GM12891 (cell line): ENCODE results near the gene IER5.

ENCODE experiments used
- DNase-seq: peaks from one replicate; pipeline ENCODE4 v3.0.0; 2011; ENCODE audit warnings: low spot score; ENCODE audit not compliant: insufficient read length
- FAIRE-seq: peaks from 2 replicates; lab custom pipeline; 2011; peaks lifted over from hg19 to GRCh38; lab: Jason Lieb, UNC
- PAX5 ChIP-seq: IDR thresholded peaks from 2 replicates; pipeline ENCODE4 v1.6.1; 2011; ENCODE audit warnings: low read length, moderate library complexity, mild to moderate bottlenecking; ENCODE audit not compliant: insufficient read depth, severe bottlenecking
- POLR2A ChIP-seq: IDR thresholded peaks from 2 replicates; pipeline ENCODE4 v1.6.1; 2011; ENCODE audit warnings: low read depth, low read length, control low read depth
- POLR2AphosphoS5 ChIP-seq: IDR thresholded peaks from 2 replicates; pipeline ENCODE4 v1.6.1; 2011; ENCODE audit warnings: low read depth, low read length, control low read depth
- POU2F2 ChIP-seq: IDR thresholded peaks from 2 replicates; pipeline ENCODE4 v1.6.1; 2011; ENCODE audit warnings: low read depth, mild to moderate bottlenecking, control low read depth, low read length, moderate library complexity
- SPI1 ChIP-seq: IDR thresholded peaks from 2 replicates; pipeline ENCODE4 v1.6.1; 2011; ENCODE audit warnings: low read depth, low read length, control low read depth
- TAF1 ChIP-seq: IDR thresholded peaks from 2 replicates; pipeline ENCODE4 v1.6.1; 2011; ENCODE audit warnings: low read depth, low read length, control low read depth

IER5 gene

DNA sequence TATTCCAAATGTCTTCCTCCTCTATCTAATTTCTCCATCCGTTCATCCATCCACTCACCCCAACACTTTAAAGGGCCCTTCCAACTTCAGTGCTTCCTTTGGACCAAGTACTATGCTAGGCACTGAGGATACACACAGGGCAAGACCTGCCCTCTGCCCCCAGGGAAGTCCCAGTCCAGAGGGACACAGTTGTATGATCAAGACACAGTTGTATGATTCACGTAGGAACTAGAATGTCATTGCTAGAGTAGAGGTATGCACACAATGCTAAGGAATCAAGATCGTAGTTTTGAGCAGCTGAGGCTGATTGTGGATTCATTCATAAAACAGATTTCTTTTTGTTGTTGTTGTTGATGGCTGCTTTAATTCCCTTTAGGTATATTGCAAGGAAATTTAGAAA is 11.6 kb upstream of the IER5 start:
- DNase-seq (no peak), FAIRE-seq (no peak)
- TF ChIP-seq POU2F2: no peak
- no peak for TF ChIP-seq TAF1
- TF ChIP-seq SPI1: no peak
- no peak for TF ChIP-seq PAX5

DNA sequence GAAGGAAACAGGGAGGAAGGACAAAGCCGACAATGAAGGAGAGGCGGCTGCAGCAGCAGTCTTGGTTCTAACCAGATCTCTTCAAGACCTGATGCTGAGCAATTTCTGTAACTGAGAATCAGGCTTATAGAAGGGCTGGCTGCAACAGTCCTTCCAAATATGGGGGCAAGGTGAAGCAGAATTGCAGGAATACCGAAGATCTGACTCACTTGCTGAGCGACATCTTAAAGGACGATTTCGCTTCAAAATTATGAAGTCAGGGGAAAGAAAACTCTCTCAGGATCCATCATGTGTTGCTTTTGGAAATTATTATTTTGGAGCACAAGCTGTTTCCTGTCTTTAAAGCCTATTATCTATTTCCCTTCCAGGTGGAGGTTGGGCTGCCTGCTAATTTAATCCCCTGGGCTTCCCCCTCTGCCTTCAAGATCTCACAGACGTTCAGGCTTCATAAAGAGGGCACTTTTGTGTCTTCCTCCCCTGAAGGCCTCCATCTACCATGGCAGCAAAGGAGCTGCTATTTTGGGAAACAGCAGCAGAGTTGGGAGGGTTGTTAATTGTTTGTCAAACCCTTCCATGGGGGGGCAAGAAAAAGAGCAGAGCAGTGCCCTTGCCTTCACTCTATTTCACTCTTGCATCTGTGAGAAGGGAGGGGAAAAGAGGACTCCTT is 10.8 kb upstream of the IER5 start:
- FAIRE-seq (no peak), DNase-seq (no peak)
- TF ChIP-seq PAX5 (no peak), POLR2A (no peak), TAF1 (no peak), POU2F2 (no peak), SPI1 (no peak), POLR2AphosphoS5 (no peak)

DNA sequence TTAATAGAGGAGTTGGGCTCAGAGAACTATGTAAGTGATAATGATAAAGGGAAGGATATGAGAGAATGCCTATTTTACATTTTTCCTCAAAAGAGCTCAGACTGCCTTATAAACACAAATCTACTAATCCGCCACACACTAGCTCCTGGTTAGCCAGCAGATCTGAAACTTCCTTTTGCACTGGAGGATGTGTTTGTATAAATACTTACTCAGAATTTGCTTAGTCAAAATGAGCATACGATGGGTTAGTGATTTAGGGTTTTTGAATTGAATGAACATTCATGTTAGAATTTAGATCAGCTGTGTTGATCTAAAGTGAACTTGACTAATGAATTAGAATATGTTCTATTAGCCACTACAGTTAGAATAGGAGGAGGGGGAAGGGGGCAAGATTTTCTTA is 9.1 kb upstream of the IER5 start:
- TF ChIP-seq TAF1 (no peak), SPI1 (no peak), PAX5 (no peak), POU2F2 (no peak), POLR2A (no peak), POLR2AphosphoS5 (no peak)
- FAIRE-seq: peak; percentile 9
- no peak for DNase-seq

DNA sequence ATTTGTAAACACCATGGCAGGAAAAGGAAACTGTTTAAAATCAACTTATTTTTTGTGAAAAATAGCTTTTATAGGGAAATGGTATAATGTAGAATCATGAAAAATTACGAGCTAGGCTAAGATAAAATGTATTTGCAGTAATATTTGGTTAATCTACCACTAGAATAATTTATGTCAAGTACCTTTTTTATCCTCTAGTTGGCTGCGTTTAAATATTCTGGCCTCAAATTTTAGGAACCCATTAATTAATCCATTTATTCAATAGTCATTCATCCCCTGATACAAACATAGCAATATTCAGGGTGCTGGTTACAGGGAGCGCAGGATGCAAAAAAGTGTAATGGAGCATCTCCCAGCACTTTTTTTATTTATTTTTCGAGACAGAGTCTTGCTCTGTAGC is 8.6 kb upstream of the IER5 start:
- DNase-seq (no peak), FAIRE-seq (no peak)
- TF ChIP-seq TAF1 (no peak), SPI1 (no peak), PAX5 (no peak), POLR2AphosphoS5 (no peak), POU2F2 (no peak), POLR2A (no peak)

DNA sequence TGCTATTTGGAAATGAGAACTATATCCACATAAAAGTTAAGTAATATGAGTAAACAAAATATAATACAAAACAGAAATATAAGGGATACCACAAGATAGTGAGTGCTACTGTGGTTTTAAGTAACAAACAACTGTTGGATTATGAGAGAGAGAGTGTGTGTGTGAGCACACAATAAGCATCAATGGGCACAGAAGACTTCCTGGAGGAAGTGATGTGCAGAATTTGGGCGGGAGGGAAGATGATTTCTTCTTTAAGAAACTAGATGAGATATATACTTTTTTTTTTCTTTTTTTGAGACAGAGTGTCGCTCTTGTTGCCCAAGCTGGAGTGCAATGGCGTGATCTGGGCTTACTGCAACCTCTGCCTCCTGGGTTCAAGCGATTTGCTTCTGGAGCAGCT is 7.9 kb upstream of the IER5 start:
- FAIRE-seq: no peak
- TF ChIP-seq PAX5: no peak
- no peak for TF ChIP-seq POU2F2
- no peak for TF ChIP-seq POLR2A
- TF ChIP-seq TAF1: no peak
- no peak for TF ChIP-seq SPI1
- TF ChIP-seq POLR2AphosphoS5: no peak
- DNase-seq: no peak

DNA sequence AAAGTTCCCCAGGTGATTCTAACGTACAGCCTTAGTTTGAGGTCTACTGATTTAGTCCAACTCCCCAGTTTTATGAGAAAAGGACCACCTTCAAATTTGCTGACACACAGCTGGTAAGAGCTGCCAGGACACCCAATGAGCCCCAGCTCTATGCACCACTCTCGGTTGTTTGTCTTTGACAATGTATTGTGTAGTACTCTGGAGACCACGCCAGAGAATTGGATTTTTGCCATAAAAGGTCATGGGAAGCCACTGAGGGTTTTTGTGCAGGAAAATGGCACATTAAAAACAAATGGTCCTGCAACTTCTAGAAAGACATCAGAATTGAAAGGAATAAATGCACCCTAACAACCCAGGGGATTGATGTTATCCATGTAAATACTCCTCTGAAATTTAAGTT is 7.1 kb upstream of the IER5 start:
- DNase-seq (no peak), FAIRE-seq (no peak)
- no peak for TF ChIP-seq SPI1
- TF ChIP-seq POLR2A: no peak
- TF ChIP-seq PAX5: no peak

DNA sequence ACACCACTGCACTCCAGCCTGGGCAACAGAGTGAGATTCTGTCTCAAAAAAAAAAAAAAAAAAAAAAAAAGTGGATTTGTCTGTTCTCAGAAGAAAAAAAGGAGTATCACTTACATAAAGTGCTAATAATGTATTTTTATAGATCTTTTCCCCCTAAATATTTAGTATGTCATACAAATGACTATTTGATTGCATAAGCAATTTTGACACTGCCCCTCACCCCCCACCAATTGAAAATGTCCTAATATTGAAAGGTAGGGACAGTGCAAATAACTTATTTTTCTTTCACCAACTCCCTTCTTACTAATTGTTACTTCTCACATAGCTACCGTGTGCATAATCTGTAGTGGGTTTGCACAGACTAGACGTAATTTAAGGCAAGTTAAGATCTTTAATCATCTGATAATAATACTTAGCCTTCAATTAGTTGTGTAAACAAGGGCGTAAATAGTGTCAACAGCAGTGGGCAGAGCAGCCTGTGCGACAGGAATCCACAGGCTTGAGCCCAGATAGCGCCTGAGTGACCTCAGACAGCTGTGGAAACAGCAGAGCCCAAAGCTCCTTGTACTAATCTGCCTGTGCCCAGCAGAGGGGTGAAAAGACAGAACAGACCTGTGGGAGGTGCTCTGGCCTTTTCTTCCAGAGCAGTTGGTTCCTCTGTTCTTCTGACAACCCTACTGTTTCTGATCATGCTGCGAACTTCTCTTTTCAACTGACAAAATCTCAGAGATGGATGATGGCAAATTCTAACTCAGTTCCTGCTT is 4.5 kb upstream of the IER5 start:
- peak; percentile 86 for FAIRE-seq
- 0 out of 2 replicates have a peak, but pooled peaks have one; percentile 57 for TF ChIP-seq POU2F2
- TF ChIP-seq SPI1: 0 out of 2 replicates have a peak, but pooled peaks have one; percentile 21
- TF ChIP-seq POLR2AphosphoS5: no peak
- no peak for DNase-seq

DNA sequence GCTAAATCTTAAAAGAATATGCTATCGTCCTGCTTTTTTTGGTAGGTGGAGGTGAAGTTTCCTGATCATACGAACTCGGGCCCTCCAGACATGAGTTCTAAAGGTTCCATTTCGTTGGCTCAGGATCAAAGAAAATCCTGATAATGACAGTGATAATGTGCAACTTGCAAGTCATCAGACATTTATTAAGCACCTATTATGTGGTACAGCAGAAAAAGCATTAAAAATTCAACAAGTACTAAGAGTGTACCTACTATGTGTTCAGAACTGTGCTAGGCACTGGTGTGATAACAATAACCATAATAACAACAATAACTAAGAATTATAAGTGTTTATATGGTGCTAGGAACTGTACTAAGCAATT is 3.9 kb upstream of the IER5 start:
- TF ChIP-seq SPI1 (no peak), POU2F2 (no peak), PAX5 (no peak), POLR2A (no peak), POLR2AphosphoS5 (no peak), TAF1 (no peak)
- FAIRE-seq (peak; percentile 13), DNase-seq (no peak)

DNA sequence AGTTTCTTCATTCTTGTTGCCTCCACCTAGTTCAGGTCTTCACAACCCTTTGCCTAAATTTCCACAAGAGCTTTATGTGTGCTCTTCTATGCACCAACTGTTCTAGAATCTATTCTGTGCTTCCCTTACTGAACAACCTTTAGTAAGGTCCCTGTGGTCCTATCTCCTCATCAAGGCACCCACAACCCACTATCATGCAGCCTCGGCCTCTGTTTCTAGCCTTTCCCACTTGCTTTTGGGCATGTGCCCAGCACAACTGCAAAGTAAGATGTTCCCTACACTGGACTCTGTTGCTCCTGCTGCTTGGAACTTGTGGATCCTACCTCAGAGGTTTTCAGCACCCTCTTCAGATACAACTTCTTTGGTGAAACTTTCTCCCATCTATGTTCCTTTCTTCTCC is 2.4 kb upstream of the IER5 start:
- DNase-seq (no peak), FAIRE-seq (no peak)
- TF ChIP-seq POU2F2 (no peak), POLR2AphosphoS5 (no peak), POLR2A (no peak), SPI1 (no peak), PAX5 (no peak), TAF1 (no peak)

DNA sequence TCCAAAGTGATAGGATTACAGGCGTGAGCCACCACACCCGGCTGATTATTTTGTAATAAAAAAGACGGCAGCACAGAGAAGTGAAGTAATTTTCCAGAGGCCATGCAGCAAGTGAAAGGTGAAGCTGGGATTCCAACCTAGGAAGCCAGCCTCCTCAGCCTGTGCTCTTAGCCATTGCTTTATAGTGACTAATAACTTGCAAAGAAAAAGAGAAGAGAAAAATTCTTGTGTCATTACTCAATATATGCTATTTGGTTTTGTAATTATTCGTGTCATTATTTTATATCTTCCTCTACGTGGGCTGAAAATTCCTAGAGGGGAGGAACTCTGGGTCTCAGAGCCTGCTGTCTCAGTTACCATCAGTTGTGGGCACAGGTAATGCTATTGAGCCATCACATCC is 1.6 kb upstream of the IER5 start:
- DNase-seq: no peak
- no peak for FAIRE-seq

DNA sequence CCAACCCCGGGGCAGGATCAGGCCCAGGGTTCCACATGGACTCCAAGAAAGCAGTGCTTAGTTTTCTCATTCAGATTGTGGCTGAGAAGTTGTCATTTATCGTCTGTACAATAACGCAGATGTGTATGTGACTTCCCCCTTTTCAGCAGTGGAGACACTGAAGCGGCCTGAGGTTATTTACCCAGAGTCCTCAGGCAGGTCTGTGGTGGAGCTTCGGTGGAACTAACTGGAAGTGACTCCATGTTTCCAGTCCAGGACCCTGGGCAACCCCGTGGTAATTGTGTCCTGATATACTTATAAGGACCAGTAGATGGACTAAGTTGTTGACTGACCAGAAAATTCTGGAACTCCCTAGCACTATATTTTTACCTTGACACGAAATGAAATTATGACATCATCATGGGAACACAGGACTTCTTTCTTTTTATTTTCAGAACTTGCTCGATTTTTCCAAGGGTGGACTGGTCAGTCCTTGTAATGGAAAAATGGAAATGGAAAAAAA is 1.0 kb upstream of the IER5 start:
- TF ChIP-seq POU2F2: no peak
- TF ChIP-seq SPI1: peak; percentile 83
- DNase-seq: no peak
- no peak for FAIRE-seq

More for the DNA sequence above, 1.6 kb upstream of the IER5 start:
- TF ChIP-seq PAX5: no peak
- TF ChIP-seq SPI1: peak; percentile 63
